ENCODE measurements around the gene STK16. TPM values are rescaled to one million over a fixed set of nuclear protein-coding genes. Genes with fewer than 3 reads are reported as not detected.

STK16 gene
- total RNA-seq, 2 experiments from 2014 or later = 31.2 to 31.5 TPM

GRCh38 chr2:219206328-219207133 lies 38.7 kb upstream of the STK16 start, which contains the start of gene ZFAND2B:
ZFAND2B (plus strand) TSS chr2:219206782; CDS start chr2:219206988, 206 bp downstream.
- peaks cover 5% of the 10 kb centered on the region for H3K9me3 Mint-ChIP-seq (ENCODE audit: insufficient read depth)
- peak within 1 kb of the TSS; percentile 96 for H3K27ac Mint-ChIP-seq
- peak; percentile 98 for ATAC-seq
- CTCF ChIA-PET = interaction anchor here (0.8 to 4.6 kb wide), 17 partner anchors 10 to 330 kb away, joined by 3 to 49 read pairs (median 4); partner anchors contain the start of genes CNPPD1, DNAJB2, NHEJ1 and SLC23A3
- H3K4me3 Mint-ChIP-seq = peak within 1 kb of the TSS; percentile 86
- peaks cover 57% of the 10 kb centered on the region for H3K4me1 Mint-ChIP-seq (ENCODE audit: low read depth)
- POLR2A ChIA-PET = interaction anchor here (0.6 to 5.3 kb wide), 19 partner anchors 9 to 76 kb away, joined by 3 to 49 read pairs (median 6); partner anchors contain the start of genes ABCB6, ANKZF1, ATG9A and CNPPD1
- H3K27me3 Mint-ChIP-seq (ENCODE audit: low read depth) = no peaks in the 10 kb centered on the region
- H3K36me3 Mint-ChIP-seq (ENCODE audit: low read depth) = peaks cover 49% of the 10 kb centered on the region
- peak; percentile 95 for DNase-seq

- ATAC-seq (no peak), DNase-seq (no peak)
- Mint-ChIP-seq H3K36me3 (ENCODE audit: low read depth) (peaks cover 52% of the 10 kb centered on the region), H3K4me3 (peak overlapping the region; percentile 86), H3K4me1 (ENCODE audit: low read depth) (peaks cover 62% of the 10 kb centered on the region), H3K9me3 (ENCODE audit: insufficient read depth) (peaks cover 5% of the 10 kb centered on the region), H3K27me3 (ENCODE audit: low read depth) (no peaks in the 10 kb centered on the region), H3K27ac (peak overlapping the region; percentile 96)
- ChIA-PET POLR2A (interaction anchor here (0.7 to 5.3 kb wide), 12 partner anchors 12 to 47 kb away, joined by 3 to 49 read pairs (median 7); partner anchors contain the start of genes ANKZF1, ATG9A, CNPPD1 and GLB1L), CTCF (interaction anchor here (1.0 to 4.6 kb wide), 10 partner anchors 10 to 181 kb away, joined by 3 to 49 read pairs (median 12); partner anchors contain the start of genes CNPPD1, NHEJ1 and SLC23A3)
These were observed 38.0 kb upstream of the STK16 start for GRCh38 chr2:219207134-219207883.

- H3K36me3 Mint-ChIP-seq (ENCODE audit: low read depth) = peaks cover 54% of the 10 kb centered on the region
- H3K9me3 Mint-ChIP-seq (ENCODE audit: insufficient read depth) = peaks cover 5% of the 10 kb centered on the region
- peak overlapping the region; percentile 86 for H3K4me3 Mint-ChIP-seq
- ChIA-PET CTCF (interaction anchor here (0.7 to 4.6 kb wide), 10 partner anchors 12 to 156 kb away, joined by 3 to 49 read pairs (median 8); partner anchors contain the start of genes ABCB6, CNPPD1, GLB1L and NHEJ1), POLR2A (interaction anchor here (1.2 to 5.3 kb wide), 10 partner anchors 26 to 46 kb away, joined by 3 to 49 read pairs (median 6); partner anchors contain the start of genes CNPPD1, GLB1L, RETREG2 and STK16)
- H3K27ac Mint-ChIP-seq = peak overlapping the region; percentile 96
- DNase-seq (no peak), ATAC-seq (no peak)
- H3K27me3 Mint-ChIP-seq (ENCODE audit: low read depth) = no peaks in the 10 kb centered on the region
- H3K4me1 Mint-ChIP-seq (ENCODE audit: low read depth) = peaks cover 63% of the 10 kb centered on the region
These were observed 37.2 kb upstream of the STK16 start for GRCh38 chr2:219207884-219208740.

- ATAC-seq = no peak
- Mint-ChIP-seq H3K9me3 (ENCODE audit: insufficient read depth) (peaks cover 3% of the 10 kb centered on the region), H3K36me3 (ENCODE audit: low read depth) (peaks cover 53% of the 10 kb centered on the region), H3K27ac (peak overlapping the region; percentile 81), H3K27me3 (ENCODE audit: low read depth) (no peaks in the 10 kb centered on the region), H3K4me1 (ENCODE audit: low read depth) (peaks cover 63% of the 10 kb centered on the region), H3K4me3 (peak overlapping the region; percentile 86)
- DNase-seq = no peak
- POLR2A ChIA-PET = interaction anchor here (0.9 to 5.3 kb wide), 8 partner anchors 9 to 45 kb away, joined by 3 to 49 read pairs (median 5); partner anchors contain the start of genes ABCB6, CNPPD1, GLB1L and RETREG2
- CTCF ChIA-PET = interaction anchor here (0.7 to 4.6 kb wide), 10 partner anchors 10 to 86 kb away, joined by 3 to 49 read pairs (median 8); partner anchors contain the start of genes ABCB6, CNPPD1, GLB1L and NHEJ1
These were observed 35.8 kb upstream of the STK16 start for GRCh38 chr2:219209236-219210195.

- no peak overlapping the region for H3K4me3 Mint-ChIP-seq
- ATAC-seq (no peak), DNase-seq (no peak)
- H3K27me3 Mint-ChIP-seq (ENCODE audit: low read depth) = no peaks in the 10 kb centered on the region
- H3K36me3 Mint-ChIP-seq (ENCODE audit: low read depth) = peaks cover 52% of the 10 kb centered on the region
- POLR2A ChIA-PET = interaction anchor here (1.6 to 5.3 kb wide), 2 partner anchors 34 to 37 kb away, joined by 7 to 49 read pairs; partner anchors contain the start of genes CNPPD1 and RETREG2
- H3K9me3 Mint-ChIP-seq (ENCODE audit: insufficient read depth) = no peaks in the 10 kb centered on the region
- CTCF ChIA-PET = interaction anchor here (1.2 to 4.6 kb wide), 11 partner anchors 9 to 85 kb away, joined by 4 to 49 read pairs (median 11); partner anchors contain the start of genes ABCB6, CNPPD1, GLB1L and NHEJ1
- peaks cover 65% of the 10 kb centered on the region for H3K4me1 Mint-ChIP-seq (ENCODE audit: low read depth)
- H3K27ac Mint-ChIP-seq = peak overlapping the region; percentile 81
These were observed 34.9 kb upstream of the STK16 start for GRCh38 chr2:219210196-219210885.

- Mint-ChIP-seq H3K36me3 (ENCODE audit: low read depth) (peaks cover 52% of the 10 kb centered on the region), H3K27me3 (ENCODE audit: low read depth) (no peaks in the 10 kb centered on the region), H3K9me3 (ENCODE audit: insufficient read depth) (no peaks in the 10 kb centered on the region), H3K27ac (peak overlapping the region; percentile 81), H3K4me3 (no peak overlapping the region), H3K4me1 (ENCODE audit: low read depth) (peaks cover 61% of the 10 kb centered on the region)
- ChIA-PET POLR2A (interaction anchor here (0.6 to 1.5 kb wide), 5 partner anchors 29 to 51 kb away, joined by 3 to 6 read pairs (median 4); partner anchors contain the start of gene CNPPD1), CTCF (interaction anchor here (0.6 to 3.8 kb wide), 17 partner anchors 9 to 84 kb away, joined by 3 to 41 read pairs (median 7); partner anchors contain the start of genes ABCB6, CNPPD1, NHEJ1 and SLC23A3)
- no peak for ATAC-seq
- no peak for DNase-seq
These were observed 34.4 kb upstream of the STK16 start for GRCh38 chr2:219210886-219211362.

GRCh38 chr2:219213026-219213415 lies 32.3 kb upstream of the STK16 start:
- H3K27ac Mint-ChIP-seq = no peak overlapping the region
- peaks cover 46% of the 10 kb centered on the region for H3K36me3 Mint-ChIP-seq (ENCODE audit: low read depth)
- H3K4me3 Mint-ChIP-seq = no peak overlapping the region
- ChIA-PET CTCF (interaction anchor here (1.0 to 3.4 kb wide), 6 partner anchors 15 to 216 kb away, joined by 3 to 41 read pairs (median 5); partner anchors contain the start of genes NHEJ1 and SLC23A3), POLR2A (interaction anchor here (0.6 to 0.7 kb wide), 2 partner anchors 37 to 804 kb away, joined by 3 to 4 read pairs; partner anchors contain the start of gene CNPPD1)
- no peaks in the 10 kb centered on the region for H3K9me3 Mint-ChIP-seq (ENCODE audit: insufficient read depth)
- no peak for DNase-seq
- H3K27me3 Mint-ChIP-seq (ENCODE audit: low read depth) = no peaks in the 10 kb centered on the region
- peaks cover 57% of the 10 kb centered on the region for H3K4me1 Mint-ChIP-seq (ENCODE audit: low read depth)
- ATAC-seq = no peak

GRCh38 chr2:219213486-219214071 lies 31.7 kb upstream of the STK16 start:
- peaks cover 53% of the 10 kb centered on the region for H3K4me1 Mint-ChIP-seq (ENCODE audit: low read depth)
- POLR2A ChIA-PET = interaction anchor here (0.6 kb wide), 1 partner anchor 804 kb away, joined by 3 read pairs; no protein-coding TSS in a partner anchor
- CTCF ChIA-PET = interaction anchor here (1.0 to 3.4 kb wide), 4 partner anchors 14 to 57 kb away, joined by 3 to 41 read pairs (median 5); partner anchors contain the start of genes NHEJ1 and SLC23A3
- no peak overlapping the region for H3K4me3 Mint-ChIP-seq
- no peak for DNase-seq
- H3K27ac Mint-ChIP-seq = no peak overlapping the region
- H3K27me3 Mint-ChIP-seq (ENCODE audit: low read depth) = no peaks in the 10 kb centered on the region
- ATAC-seq = no peak
- peaks cover 41% of the 10 kb centered on the region for H3K36me3 Mint-ChIP-seq (ENCODE audit: low read depth)
- H3K9me3 Mint-ChIP-seq (ENCODE audit: insufficient read depth) = no peaks in the 10 kb centered on the region

Data from activated CD8-positive, alpha-beta T cell treated with anti-CD3 and anti-CD28 coated beads, Interleukin-2, amount 10 ng/mL, durations not matched to agents 7 days and 5 days (primary cell).